ENCODE data around the gene KRTAP26-1. TPM values are rescaled to one million over a fixed set of nuclear protein-coding genes. Genes with fewer than 3 reads are reported as not detected.

KRTAP26-1 gene
- total RNA-seq, 2 experiments from 2014 or later: not detected

- POLR2A ChIA-PET: no interaction called here
- CTCF ChIA-PET: interaction anchor here (0.6 kb wide), 1 partner anchor 784 kb away, joined by 3 read pairs; no protein-coding TSS in a partner anchor
- DNase-seq (no peak), ATAC-seq (no peak)
- Mint-ChIP-seq H3K27ac (no peak overlapping the region), H3K4me3 (no peak overlapping the region), H3K9me3 (peaks cover 12% of the 10 kb centered on the region), H3K36me3 (ENCODE audit: low read depth) (peaks cover 1% of the 10 kb centered on the region), H3K4me1 (ENCODE audit: low read depth) (no peaks in the 10 kb centered on the region), H3K27me3 (peaks cover 3% of the 10 kb centered on the region)
- TF ChIP-seq CTCF (IDR thresholded peaks at IDR 0.05): no peak
- intact Hi-C loops (cut with micrococcal nuclease): no loop called here
Observed at GRCh38 chr21:30329203-30329875, 9.2 kb upstream of the KRTAP26-1 start.

GRCh38 chr21:30326390-30326789 lies 6.3 kb upstream of the KRTAP26-1 start:
- CTCF ChIA-PET: interaction anchor here (1.2 kb wide), 1 partner anchor 14 kb away, joined by 3 read pairs; no protein-coding TSS in a partner anchor
- intact Hi-C loops (cut with micrococcal nuclease): no loop called here
- H3K36me3 Mint-ChIP-seq (ENCODE audit: low read depth): peaks cover 1% of the 10 kb centered on the region

GRCh38 chr21:30315701-30316100 lies 4.4 kb downstream of the KRTAP26-1 start:
- ATAC-seq (no peak), DNase-seq (no peak)
- no peak for TF ChIP-seq CTCF (IDR thresholded peaks at IDR 0.05)
- Mint-ChIP-seq H3K36me3 (ENCODE audit: low read depth) (no peaks in the 10 kb centered on the region), H3K27ac (no peak overlapping the region), H3K27me3 (peaks cover 7% of the 10 kb centered on the region), H3K9me3 (no peaks in the 10 kb centered on the region), H3K4me1 (ENCODE audit: low read depth) (no peaks in the 10 kb centered on the region), H3K4me3 (no peak overlapping the region)
- POLR2A ChIA-PET: no interaction called here
- intact Hi-C loops (cut with micrococcal nuclease): no loop called here
- CTCF ChIA-PET: no interaction called here

More at GRCh38 chr21:30326390-30326789, 6.3 kb upstream of the KRTAP26-1 start:
- no peak for TF ChIP-seq CTCF (IDR thresholded peaks at IDR 0.05)
- no peak overlapping the region for H3K4me3 Mint-ChIP-seq
- H3K4me1 Mint-ChIP-seq (ENCODE audit: low read depth): no peaks in the 10 kb centered on the region
- no peak for ATAC-seq
- POLR2A ChIA-PET: no interaction called here
- H3K9me3 Mint-ChIP-seq: peaks cover 12% of the 10 kb centered on the region
- DNase-seq: no peak
- H3K27ac Mint-ChIP-seq: no peak overlapping the region
- H3K27me3 Mint-ChIP-seq: peaks cover 3% of the 10 kb centered on the region

- no peak overlapping the region for H3K27ac Mint-ChIP-seq
- no peak overlapping the region for H3K4me3 Mint-ChIP-seq
- peaks cover 2% of the 10 kb centered on the region for H3K9me3 Mint-ChIP-seq
- DNase-seq: no peak
- no peak for ATAC-seq
- intact Hi-C loops (cut with micrococcal nuclease): no loop called here
- ChIA-PET POLR2A (no interaction called here), CTCF (no interaction called here)
- TF ChIP-seq CTCF (IDR thresholded peaks at IDR 0.05): no peak
- no peaks in the 10 kb centered on the region for H3K36me3 Mint-ChIP-seq (ENCODE audit: low read depth)
- no peaks in the 10 kb centered on the region for H3K4me1 Mint-ChIP-seq (ENCODE audit: low read depth)
- H3K27me3 Mint-ChIP-seq: no peaks in the 10 kb centered on the region
Observed at GRCh38 chr21:30306884-30307283, 13.2 kb downstream of the KRTAP26-1 start.

GRCh38 chr21:30305136-30305535 lies 15.0 kb downstream of the KRTAP26-1 start:
- Mint-ChIP-seq H3K27me3 (no peaks in the 10 kb centered on the region), H3K4me3 (no peak overlapping the region), H3K4me1 (ENCODE audit: low read depth) (no peaks in the 10 kb centered on the region), H3K9me3 (peaks cover 4% of the 10 kb centered on the region), H3K36me3 (ENCODE audit: low read depth) (no peaks in the 10 kb centered on the region), H3K27ac (no peak overlapping the region)
- ChIA-PET POLR2A (no interaction called here), CTCF (no interaction called here)
- DNase-seq (no peak), ATAC-seq (no peak)
- no peak for TF ChIP-seq CTCF (IDR thresholded peaks at IDR 0.05)
- intact Hi-C loops (cut with micrococcal nuclease): no loop called here
